Karpas-422 (cell line): ENCODE measurements around the gene INPP5A. TPM values are rescaled to one million over a fixed set of nuclear protein-coding genes. Genes with fewer than 3 reads are reported as not detected.
"Not testable (repeated sequence)": the region's sequence is repeated elsewhere in the genome, so short reads cannot be mapped to it uniquely, and the experiment has no call there.

Experiments
- DNase-seq: peaks from one replicate; pipeline ENCODE4 v3.0.0-alpha.2; 2015
- H2AFZ ChIP-seq: fragments of 200-600 bp; sonication (generic); 2 replicates; pipeline ENCODE4 v1.6.1; 2014; ENCODE audit warnings: antibody characterized with exemption, low read length, mixed read lengths
- H3K27ac ChIP-seq: fragments of 200-600 bp; sonication (generic); 2 replicates; pipeline ENCODE4 v1.5.1; 2014; ENCODE audit warnings: mild to moderate bottlenecking, low read length, moderate library complexity
- H3K27me3 ChIP-seq: fragments of 200-600 bp; sonication (generic); 2 replicates; pipeline ENCODE4 v1.6.1; 2014; ENCODE audit warnings: low read length, mixed read lengths
- H3K36me3 ChIP-seq: fragments of 200-600 bp; sonication (generic); 2 replicates; pipeline ENCODE4 v1.6.1; 2014; ENCODE audit warnings: low read length, mixed read lengths; ENCODE audit not compliant: insufficient read depth
- H3K4me1 ChIP-seq: fragments of 200-600 bp; sonication (generic); 2 replicates; pipeline ENCODE4 v1.6.1; 2014; ENCODE audit warnings: mild to moderate bottlenecking, low read length, mixed read lengths
- H3K4me2 ChIP-seq: fragments of 200-600 bp; sonication (generic); 2 replicates; pipeline ENCODE4 v1.6.1; 2014; ENCODE audit warnings: low read length, low read depth, mild to moderate bottlenecking; ENCODE audit not compliant: poor library complexity, severe bottlenecking
- H3K4me3 ChIP-seq: fragments of 200-600 bp; sonication (generic); 2 replicates; pipeline ENCODE4 v1.5.1; 2014; ENCODE audit warnings: mild to moderate bottlenecking, antibody characterized with exemption, low read length, mixed read lengths
- H3K79me2 ChIP-seq: fragments of 200-600 bp; sonication (generic); 2 replicates; pipeline ENCODE4 v1.6.1; 2014; ENCODE audit warnings: mild to moderate bottlenecking, low read length, mixed read lengths
- H3K9ac ChIP-seq: fragments of 200-600 bp; sonication (generic); 2 replicates; pipeline ENCODE4 v1.6.0; 2014; ENCODE audit warnings: low read length
- H3K9me2 ChIP-seq: fragments of 200-600 bp; sonication (generic), shearing (Covaris generic); replicated peaks from 2 replicates; pipeline ENCODE4 v1.6.0; 2014; ENCODE audit warnings: mild to moderate bottlenecking, low read length, moderate library complexity; ENCODE audit not compliant: insufficient read depth
- H3K9me3 ChIP-seq: fragments of 300-700, 200-600 bp; sonication (generic); 2 replicates; pipeline ENCODE4 v1.6.1; 2014; ENCODE audit warnings: low read length, mixed read lengths
- H4K20me1 ChIP-seq: fragments of 200-600 bp; sonication (generic); 2 replicates; pipeline ENCODE4 v1.6.1; 2014; ENCODE audit warnings: mild to moderate bottlenecking, antibody characterized with exemption, low read length, low read depth; ENCODE audit not compliant: insufficient read depth
- total RNA-seq: library from RNA; depleted of rRNA; stranded (reverse); fragments of >200 nt; shearing (Covaris generic); gene quantifications from 2 replicates; pipeline ENCODE4 v1.2.3, GENCODE V29; 2014; ENCODE audit warnings: low replicate concordance

The INPP5A gene
- total RNA-seq, 1 experiment from 2014 or later = 9.1 TPM

DNA sequence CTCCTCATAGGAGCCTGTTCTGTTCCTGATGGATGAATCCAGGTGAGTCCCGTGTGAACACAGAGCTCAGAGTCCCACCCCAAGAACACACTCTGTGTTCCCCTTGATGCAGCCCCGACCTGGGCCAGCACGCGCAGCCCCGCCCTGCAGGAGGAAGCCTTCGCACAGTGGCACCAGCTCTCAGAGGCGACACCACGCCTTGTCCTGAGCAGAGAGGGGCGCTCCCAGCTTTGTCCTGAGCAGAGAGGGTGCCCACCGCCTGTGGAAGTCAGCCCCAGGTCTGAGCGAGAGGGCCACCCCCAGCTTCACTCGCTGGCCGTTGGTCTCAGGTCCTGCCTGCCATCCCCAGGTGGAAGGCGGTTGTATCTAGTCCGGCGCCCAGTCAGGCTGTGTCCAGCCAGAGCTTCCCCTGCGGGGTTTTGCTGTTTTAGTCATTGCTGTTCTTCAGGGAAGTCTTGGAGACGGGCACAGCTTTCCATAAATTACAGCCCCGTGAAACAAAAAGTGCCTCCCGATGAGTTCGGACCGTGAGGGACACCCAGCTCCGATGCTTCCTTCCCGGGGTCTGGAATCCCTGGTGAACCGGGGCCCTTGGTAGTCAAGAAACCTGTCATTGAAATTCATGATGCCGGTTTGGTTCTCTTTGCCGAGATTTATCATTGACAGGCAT is 204.7 kb downstream of the INPP5A start:
- Histone ChIP-seq H3K4me1 (no peaks in the 10 kb centered on the region), H2AFZ (no peak overlapping the region), H4K20me1 (no peaks in the 10 kb centered on the region; the same call in 1 of the 2 replicates), H3K79me2 (no peaks in the 10 kb centered on the region), H3K27me3 (no peaks in the 10 kb centered on the region), H3K9me3 (no peaks in the 10 kb centered on the region), H3K9ac (no peak overlapping the region), H3K4me3 (no peak overlapping the region), H3K27ac (no peak overlapping the region), H3K4me2 (no peak overlapping the region), H3K9me2 (no peaks in the 10 kb centered on the region), H3K36me3 (no peaks in the 10 kb centered on the region)
- no peak for DNase-seq

DNA sequence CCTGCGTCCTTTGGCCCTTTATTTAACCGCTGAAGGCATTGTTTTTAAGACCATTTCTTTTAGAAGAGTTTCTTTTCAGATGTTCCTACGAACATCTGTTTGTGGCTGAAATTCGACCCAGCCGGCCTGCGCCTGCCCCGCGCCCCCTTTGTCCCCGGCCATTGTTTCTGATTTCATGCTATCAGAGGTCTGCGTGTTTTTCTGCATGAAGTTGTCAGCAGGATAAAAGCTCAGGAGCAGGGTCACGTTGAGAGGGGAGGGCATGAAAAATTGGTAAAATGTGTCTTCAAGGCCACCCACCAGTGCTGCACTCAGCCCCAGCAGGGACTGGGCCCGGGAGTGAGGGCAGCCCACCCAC is 205.2 kb downstream of the INPP5A start:
- H3K9ac ChIP-seq = no peak overlapping the region
- H3K36me3 ChIP-seq = no peaks in the 10 kb centered on the region
- H3K9me3 ChIP-seq = no peaks in the 10 kb centered on the region
- no peak overlapping the region for H2AFZ ChIP-seq
- H3K79me2 ChIP-seq = no peaks in the 10 kb centered on the region
- H4K20me1 ChIP-seq = no peaks in the 10 kb centered on the region; the same call in 1 of the 2 replicates
- DNase-seq = no peak
- no peak overlapping the region for H3K4me2 ChIP-seq
- no peak overlapping the region for H3K27ac ChIP-seq
- H3K4me3 ChIP-seq = no peak overlapping the region
- no peaks in the 10 kb centered on the region for H3K27me3 ChIP-seq
- no peaks in the 10 kb centered on the region for H3K4me1 ChIP-seq
- no peaks in the 10 kb centered on the region for H3K9me2 ChIP-seq

DNA sequence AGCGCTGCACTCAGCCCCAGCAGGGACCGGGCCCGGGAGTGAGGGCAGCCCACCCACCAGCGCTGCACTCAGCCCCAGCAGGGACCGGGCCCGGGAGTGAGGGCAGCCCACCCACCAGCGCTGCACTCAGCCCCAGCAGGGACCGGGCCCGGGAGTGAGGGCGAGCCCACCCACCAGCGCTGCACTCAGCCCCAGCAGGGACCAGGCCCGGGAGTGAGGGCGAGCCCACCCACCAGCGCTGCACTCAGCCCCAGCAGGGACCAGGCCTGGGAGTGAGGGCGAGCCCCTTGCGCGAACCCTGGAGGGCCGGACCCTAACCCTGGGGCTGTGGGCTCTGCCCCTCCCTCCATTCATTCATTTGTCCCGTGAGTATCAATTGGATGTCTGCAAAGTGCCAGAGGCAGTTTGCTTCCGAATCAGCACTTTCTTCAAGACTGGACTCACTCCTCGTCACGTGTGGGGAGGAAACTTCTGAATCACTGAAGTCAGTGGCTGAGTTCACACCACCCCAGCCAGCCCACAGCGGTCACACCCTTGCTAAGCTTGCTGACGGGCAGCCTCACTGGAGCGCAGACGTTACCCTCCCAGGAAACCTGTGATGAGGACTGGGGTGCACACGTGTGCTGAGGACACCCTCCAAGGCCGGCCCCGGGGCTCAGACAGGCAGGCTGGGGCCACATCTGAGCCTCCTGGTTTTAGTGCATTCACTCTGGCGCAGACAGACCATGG is 205.8 kb downstream of the INPP5A start:
- not testable (repeated sequence) for H3K9me3 ChIP-seq, H2AFZ ChIP-seq, H3K27me3 ChIP-seq, H3K9me2 ChIP-seq, H3K4me3 ChIP-seq, H3K9ac ChIP-seq, H3K36me3 ChIP-seq, H3K4me1 ChIP-seq, H3K27ac ChIP-seq, H3K79me2 ChIP-seq, H3K4me2 ChIP-seq, H4K20me1 ChIP-seq, DNase-seq

DNA sequence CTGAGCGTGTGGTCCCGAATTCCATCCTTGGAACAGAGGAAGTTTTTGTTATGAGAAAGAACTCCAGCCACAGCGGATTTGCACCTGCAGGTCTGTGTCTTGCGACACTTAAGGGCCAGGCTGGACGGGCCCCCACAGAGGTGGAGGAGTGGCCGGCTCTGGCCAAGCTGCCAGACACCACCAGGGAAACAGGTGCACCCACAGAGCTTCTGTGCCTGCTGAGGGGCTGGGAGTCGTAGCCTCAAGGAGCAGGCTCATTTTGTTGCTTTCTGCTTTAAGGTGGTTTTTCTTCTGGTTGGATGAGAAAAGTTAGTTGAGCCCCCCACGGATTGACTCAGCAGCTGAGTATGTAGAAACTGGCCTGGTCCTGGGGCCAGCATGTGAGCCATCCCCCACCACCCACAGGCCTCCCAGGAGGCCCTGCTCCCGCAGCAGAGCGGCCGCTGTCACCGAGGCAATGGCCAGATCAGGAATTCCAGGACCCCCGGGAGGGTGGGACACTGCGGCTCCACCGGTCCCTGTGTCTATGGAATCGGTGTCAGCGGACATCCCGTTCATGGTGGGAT is 206.4 kb downstream of the INPP5A start:
- no peaks in the 10 kb centered on the region for H3K36me3 ChIP-seq
- no peak overlapping the region for H3K9ac ChIP-seq

DNA sequence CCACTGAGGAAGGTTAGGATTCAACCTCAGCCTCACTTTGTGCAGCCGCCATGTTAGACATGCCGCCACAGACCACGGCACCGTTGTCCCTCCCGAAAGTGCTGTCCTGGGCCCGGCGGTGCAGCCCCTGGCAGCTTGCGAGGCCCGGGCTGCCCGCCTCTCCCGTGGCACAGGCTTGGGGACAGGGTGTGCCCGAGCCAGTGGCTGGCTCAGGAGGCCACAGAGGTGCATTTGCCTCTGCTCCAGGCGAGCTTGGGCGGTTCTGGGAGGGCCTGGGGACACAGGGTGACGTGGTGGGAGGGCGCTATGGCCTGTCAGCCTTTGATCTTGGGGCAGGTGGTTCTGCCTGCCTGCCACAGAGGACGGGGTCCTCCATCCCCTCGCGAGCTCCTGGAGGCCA is 207.3 kb downstream of the INPP5A start:
- no peak overlapping the region for H3K4me2 ChIP-seq
- no peaks in the 10 kb centered on the region for H3K9me3 ChIP-seq
- H2AFZ ChIP-seq = no peak overlapping the region
- no peaks in the 10 kb centered on the region for H3K9me2 ChIP-seq
- H3K4me3 ChIP-seq = no peak overlapping the region
- H3K36me3 ChIP-seq = no peaks in the 10 kb centered on the region
- H4K20me1 ChIP-seq = no peaks in the 10 kb centered on the region; the same call in 1 of the 2 replicates
- H3K27ac ChIP-seq = no peak overlapping the region
- no peak for DNase-seq
- H3K79me2 ChIP-seq = no peaks in the 10 kb centered on the region
- no peak overlapping the region for H3K9ac ChIP-seq
- no peaks in the 10 kb centered on the region for H3K4me1 ChIP-seq
- no peaks in the 10 kb centered on the region for H3K27me3 ChIP-seq

More for the DNA sequence above, 206.4 kb downstream of the INPP5A start:
- Histone ChIP-seq H2AFZ (no peak overlapping the region), H3K4me3 (no peak overlapping the region), H3K79me2 (no peaks in the 10 kb centered on the region), H3K4me1 (no peaks in the 10 kb centered on the region), H4K20me1 (no peaks in the 10 kb centered on the region; the same call in 1 of the 2 replicates), H3K27me3 (no peaks in the 10 kb centered on the region), H3K27ac (no peak overlapping the region), H3K4me2 (no peak overlapping the region), H3K9me3 (no peaks in the 10 kb centered on the region), H3K9me2 (no peaks in the 10 kb centered on the region)
- DNase-seq = no peak

DNA sequence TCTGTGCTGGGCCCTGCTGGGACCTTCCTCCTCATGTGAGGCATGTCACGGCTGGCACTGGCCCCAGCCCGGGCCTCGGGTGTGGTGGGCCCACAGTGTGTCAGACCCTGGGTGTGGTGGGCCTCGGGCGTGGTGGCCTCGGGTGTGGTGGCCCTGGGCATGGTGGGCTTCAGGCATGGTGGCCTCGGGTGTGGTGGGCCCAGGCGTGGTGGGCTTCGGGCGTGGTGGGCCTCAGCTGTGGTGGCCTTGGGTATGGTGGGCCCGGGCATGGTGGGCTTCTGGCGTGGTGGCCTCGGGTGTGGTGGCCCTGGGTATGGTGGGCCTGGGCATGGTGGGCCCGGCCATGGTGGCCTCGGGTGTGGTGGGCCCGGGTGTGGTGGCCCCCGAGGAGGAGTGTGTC is 207.9 kb downstream of the INPP5A start:
- Histone ChIP-seq H3K4me3 (no peak overlapping the region), H3K4me2 (no peak overlapping the region), H3K27ac (no peak overlapping the region), H3K27me3 (no peaks in the 10 kb centered on the region), H3K4me1 (no peaks in the 10 kb centered on the region), H3K9ac (no peak overlapping the region), H3K36me3 (no peaks in the 10 kb centered on the region; the same call in 1 of the 2 replicates), H3K9me2 (no peaks in the 10 kb centered on the region), H4K20me1 (no peaks in the 10 kb centered on the region), H2AFZ (no peak overlapping the region), H3K9me3 (no peaks in the 10 kb centered on the region), H3K79me2 (no peaks in the 10 kb centered on the region)
- DNase-seq = no peak

DNA sequence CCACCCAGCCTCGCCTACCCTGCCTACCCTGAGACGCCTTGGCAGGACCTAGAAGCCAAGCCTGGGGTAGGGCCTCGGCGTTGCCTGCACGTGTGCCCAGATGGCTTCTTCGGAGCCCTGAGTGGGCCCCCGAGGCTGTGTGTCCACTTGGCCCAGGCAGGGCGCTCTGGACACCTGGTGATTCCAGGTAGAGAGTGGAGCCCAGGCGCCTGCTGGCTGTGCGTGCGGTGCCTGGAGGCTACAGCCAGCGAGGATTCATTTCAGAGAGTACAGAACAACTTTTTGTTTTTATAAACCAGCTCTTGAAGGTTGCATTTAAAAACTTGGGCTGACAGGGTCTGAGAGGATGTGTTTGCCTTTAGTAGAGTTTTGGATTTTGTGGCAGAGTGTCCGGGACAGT is 208.4 kb downstream of the INPP5A start:
- Histone ChIP-seq H3K27me3 (no peaks in the 10 kb centered on the region), H3K36me3 (no peaks in the 10 kb centered on the region; the same call in 1 of the 2 replicates), H4K20me1 (no peaks in the 10 kb centered on the region), H3K9ac (no peak overlapping the region), H3K4me3 (no peak overlapping the region), H3K9me2 (no peaks in the 10 kb centered on the region), H3K4me2 (no peak overlapping the region), H3K79me2 (no peaks in the 10 kb centered on the region), H3K9me3 (no peaks in the 10 kb centered on the region), H3K4me1 (no peaks in the 10 kb centered on the region), H2AFZ (no peak overlapping the region), H3K27ac (no peak overlapping the region)
- DNase-seq = no peak

DNA sequence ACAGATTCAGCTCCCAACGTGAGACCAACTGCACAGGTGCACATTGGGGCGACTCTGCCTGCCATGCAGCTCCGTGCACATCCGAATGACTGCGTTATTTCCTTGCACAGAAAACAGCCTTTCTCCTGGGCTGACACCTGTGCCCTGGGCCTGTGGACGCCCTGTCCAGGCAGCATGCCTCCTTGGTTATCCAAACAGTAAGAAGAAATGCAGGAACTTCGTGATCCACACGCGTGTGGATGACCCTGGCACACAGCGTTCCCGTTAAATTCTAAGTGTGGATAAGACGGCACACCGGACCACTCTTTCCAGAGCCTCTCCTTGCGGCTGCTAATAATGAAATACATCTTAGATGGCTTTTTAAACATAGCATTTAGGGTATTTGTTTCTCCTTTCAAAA is 208.8 kb downstream of the INPP5A start:
- no peak overlapping the region for H2AFZ ChIP-seq
- H3K9me3 ChIP-seq = no peaks in the 10 kb centered on the region
- no peaks in the 10 kb centered on the region for H3K79me2 ChIP-seq
- no peak for DNase-seq
- no peaks in the 10 kb centered on the region for H3K27me3 ChIP-seq
- no peak overlapping the region for H3K4me3 ChIP-seq
- H3K9me2 ChIP-seq = no peaks in the 10 kb centered on the region
- H3K4me2 ChIP-seq = no peak overlapping the region
- H4K20me1 ChIP-seq = no peaks in the 10 kb centered on the region
- no peaks in the 10 kb centered on the region; the same call in 1 of the 2 replicates for H3K36me3 ChIP-seq
- no peak overlapping the region for H3K27ac ChIP-seq
- no peaks in the 10 kb centered on the region for H3K4me1 ChIP-seq
- no peak overlapping the region for H3K9ac ChIP-seq
